H1 (cell line): Measurements from ENCODE around the gene SNTG2. TPM values are rescaled to one million over a fixed set of nuclear protein-coding genes. Genes with fewer than 3 reads are reported as not detected.
A peak's percentile ranks its signal among the peaks of the same experiment; 100 is the strongest.

Source experiments
- CTCF ChIA-PET: fragments of 300-600 bp; sonication (Branson Sonifier 250); formaldehyde crosslinking; loops from one replicate; lab custom pipeline; 2021; ENCODE audit not compliant: partially characterized antibody; lab: Charles Lee
- POLR2A ChIA-PET: fragments of 300-600 bp; sonication (Branson Sonifier 250); formaldehyde crosslinking; loops from one replicate; lab custom pipeline; 2021; ENCODE audit warnings: inconsistent platforms; ENCODE audit not compliant: partially characterized antibody; lab: Charles Lee
- DNase-seq, 2 experiments: peaks; one replicate each; pipeline versions ENCODE4 v3.0.0 to v3.0.0-alpha.2; 2010 to 2022; ENCODE audit warnings: low spot score in 2 of 2, low read depth in 1 of 2, mixed read lengths in 1 of 2
- FAIRE-seq: peaks from 2 replicates; lab custom pipeline; 2011; peaks lifted over from hg19 to GRCh38; lab: Jason Lieb, UNC
- H2AFZ ChIP-seq: 2 replicates; pipeline ENCODE4 v1.8.1; 2012; ENCODE audit warnings: low read length, inconsistent platforms
- H2AK5ac ChIP-seq: 2 replicates; pipeline ENCODE4 v1.6.1; 2013; ENCODE audit warnings: low read depth, low read length
- H2BK120ac ChIP-seq: replicated peaks from 2 replicates; pipeline ENCODE3; 2013; ENCODE audit warnings: low read depth, low read length, inconsistent platforms
- H2BK12ac ChIP-seq: 2 replicates; pipeline ENCODE4 v1.6.1; 2013; ENCODE audit warnings: low read depth, low read length
- H2BK15ac ChIP-seq: 2 replicates; pipeline ENCODE4 v1.6.1; 2013; ENCODE audit warnings: low read length
- H2BK20ac ChIP-seq: 2 replicates; pipeline ENCODE4 v1.6.1; 2013; ENCODE audit warnings: low read length
- H2BK5ac ChIP-seq: 2 replicates; pipeline ENCODE4 v1.6.1; 2013; ENCODE audit warnings: low read depth, low read length
- H3K14ac ChIP-seq: 2 replicates; pipeline ENCODE4 v1.6.1; 2013; ENCODE audit warnings: inconsistent platforms; ENCODE audit not compliant: insufficient read length
- H3K18ac ChIP-seq: 2 replicates; pipeline ENCODE4 v1.6.1; 2013; ENCODE audit warnings: low read length; ENCODE audit errors: extremely low read depth
- H3K23ac ChIP-seq: 2 replicates; pipeline ENCODE4 v1.6.1; 2013; ENCODE audit warnings: inconsistent platforms; ENCODE audit not compliant: insufficient read length
- H3K23me2 ChIP-seq: 2 replicates; pipeline ENCODE4 v1.6.1; 2013; ENCODE audit warnings: low read depth, low read length
- H3K27ac ChIP-seq: 2 replicates; pipeline ENCODE4 v1.6.1; 2011; ENCODE audit warnings: low read depth, low read length, inconsistent platforms
- H3K27me3 ChIP-seq, 4 experiments: replicated peaks in 1 of 4; 1 replicate in 1 of 4; 2 replicates in 3 of 4; pipeline versions ENCODE4 v1.6.1 to v1.8.1; 2011 to 2013; ENCODE audit warnings: low read length in 3 of 4, mild to moderate bottlenecking in 3 of 4, inconsistent platforms in 2 of 4, mixed read lengths in 2 of 4, moderate library complexity in 1 of 4; ENCODE audit not compliant: control insufficient read depth in 3 of 4, insufficient read depth in 3 of 4; ENCODE audit errors: extremely low read depth in 1 of 4
- H3K36me3 ChIP-seq, 4 experiments: 2 replicates each; pipeline versions ENCODE4 v1.6.1 to v1.8.1; 2011 to 2013; ENCODE audit warnings: mild to moderate bottlenecking in 4 of 4, low read length in 3 of 4, moderate library complexity in 2 of 4, control low read depth in 1 of 4, inconsistent platforms in 1 of 4; ENCODE audit not compliant: insufficient read depth in 4 of 4, control insufficient read depth in 2 of 4
- H3K4ac ChIP-seq: replicated peaks from 2 replicates; pipeline ENCODE3; 2013; ENCODE audit warnings: low read length, low read depth, mixed read lengths, inconsistent platforms; ENCODE audit not compliant: insufficient read length
- H3K4me1 ChIP-seq, 4 experiments: replicated peaks in 1 of 4; 1 replicate in 1 of 4; 2 replicates in 3 of 4; pipeline versions ENCODE4 v1.6.1 to v1.8.1; 2011 to 2013; ENCODE audit warnings: low read length in 3 of 4, inconsistent platforms in 2 of 4, mixed read lengths in 1 of 4; ENCODE audit not compliant: insufficient read depth in 4 of 4, control insufficient read depth in 3 of 4
- H3K4me2 ChIP-seq, 2 experiments: 2 replicates each; pipeline versions ENCODE4 v1.6.1 to v1.8.1; 2011 to 2013; ENCODE audit warnings: low read depth in 2 of 2, low read length in 2 of 2, control low read depth in 1 of 2, inconsistent platforms in 1 of 2, mild to moderate bottlenecking in 1 of 2; ENCODE audit not compliant: insufficient read depth in 1 of 2
- H3K4me3 ChIP-seq, 4 experiments: fragments of 200-600, 300-600 bp in 1 of 4; sonication (generic), shearing (Covaris generic), sonication (Bioruptor Twin) in 1 of 4; 2 replicates each; pipeline versions ENCODE4 v1.5.1 to v1.8.1; 2011 to 2016; ENCODE audit warnings: low read length in 4 of 4, low read depth in 3 of 4, control low read depth in 2 of 4, inconsistent platforms in 2 of 4, mild to moderate bottlenecking in 2 of 4, mixed read lengths in 1 of 4, moderate library complexity in 1 of 4; ENCODE audit not compliant: insufficient read depth in 2 of 4; ENCODE audit errors: extremely low read depth in 1 of 4
- H3K56ac ChIP-seq: replicated peaks from 2 replicates; pipeline ENCODE3; 2013; ENCODE audit warnings: low read depth, mild to moderate bottlenecking, mixed read lengths, low read length, inconsistent platforms; ENCODE audit not compliant: insufficient read length
- H3K79me1 ChIP-seq: 2 replicates; pipeline ENCODE4 v1.6.1; 2013; ENCODE audit warnings: low read depth, low read length, control low read depth
- H3K79me2 ChIP-seq, 2 experiments: 2 replicates each; pipeline versions ENCODE4 v1.6.1 to v1.8.1; 2012 to 2013; ENCODE audit warnings: low read length in 2 of 2, mild to moderate bottlenecking in 2 of 2, inconsistent platforms in 1 of 2; ENCODE audit not compliant: insufficient read depth in 2 of 2, control insufficient read depth in 1 of 2
- H3K9ac ChIP-seq, 4 experiments: replicated peaks in 1 of 4; 1 replicate in 1 of 4; 2 replicates in 3 of 4; pipeline versions ENCODE4 v1.6.1 to v1.8.1; 2011 to 2013; ENCODE audit warnings: low read depth in 3 of 4, low read length in 3 of 4, control low read depth in 2 of 4, mild to moderate bottlenecking in 2 of 4, moderate library complexity in 2 of 4, inconsistent platforms in 1 of 4; ENCODE audit errors: extremely low read depth in 1 of 4
- H3K9me3 ChIP-seq, 2 experiments: 2 replicates each; pipeline versions ENCODE4 v1.6.1 to v1.8.1; 2012 to 2013; ENCODE audit warnings: mild to moderate bottlenecking in 2 of 2, moderate library complexity in 2 of 2, control low read depth in 1 of 2, inconsistent platforms in 1 of 2, low read depth in 1 of 2, low read length in 1 of 2, mixed read lengths in 1 of 2; ENCODE audit not compliant: insufficient read depth in 2 of 2
- H4K20me1 ChIP-seq, 2 experiments: replicated peaks in 1 of 2; 2 replicates each; pipeline versions ENCODE3 to v1.8.1; 2011 to 2013; ENCODE audit warnings: inconsistent platforms in 2 of 2, low read length in 2 of 2, mild to moderate bottlenecking in 1 of 2; ENCODE audit not compliant: insufficient read depth in 2 of 2, control insufficient read depth in 1 of 2
- H4K5ac ChIP-seq: 2 replicates; pipeline ENCODE4 v1.6.1; 2013; ENCODE audit warnings: low read length, low read depth, mixed read lengths, inconsistent platforms; ENCODE audit not compliant: insufficient read length
- H4K8ac ChIP-seq: 2 replicates; pipeline ENCODE4 v1.8.0; 2013; ENCODE audit warnings: mild to moderate bottlenecking, moderate library complexity, low read length, inconsistent platforms; ENCODE audit not compliant: insufficient read depth; ENCODE audit errors: extremely low read depth
- H4K91ac ChIP-seq: replicated peaks from 2 replicates; pipeline ENCODE3; 2013; ENCODE audit warnings: low read length, mixed read lengths, inconsistent platforms; ENCODE audit not compliant: insufficient read length
- BRCA1 ChIP-seq: IDR thresholded peaks from 2 replicates; pipeline ENCODE4 v1.6.1; 2012; ENCODE audit warnings: low read depth, low read length, improper control_type of control experiment
- CTCF ChIP-seq, 3 experiments: IDR thresholded peaks; 1 replicate in 2 of 3; 2 replicates in 1 of 3; pipeline versions ENCODE4 v1.5.1 to v1.6.1; 2011; ENCODE audit warnings: low read length in 3 of 3, mild to moderate bottlenecking in 3 of 3, inconsistent platforms in 2 of 3, low read depth in 1 of 3, moderate library complexity in 1 of 3; ENCODE audit not compliant: insufficient read depth in 1 of 3; ENCODE audit errors: control extremely low read depth in 1 of 3
- EZH2 ChIP-seq: fragments of 200-600 bp; sonication (generic); IDR thresholded peaks from 2 replicates; pipeline ENCODE4 v1.7.1; 2012; ENCODE audit warnings: low read depth, mild to moderate bottlenecking, moderate library complexity, low read length, inconsistent platforms; ENCODE audit not compliant: severe bottlenecking
- NANOG ChIP-seq: IDR thresholded peaks from 2 replicates; pipeline ENCODE4 v1.6.1; 2011; ENCODE audit warnings: low read length, low read depth, mild to moderate bottlenecking, inconsistent platforms; ENCODE audit not compliant: insufficient read depth, poor library complexity, severe bottlenecking
- POLR2AphosphoS5 ChIP-seq: IDR thresholded peaks from 2 replicates; pipeline ENCODE4 v1.6.1; 2011; ENCODE audit warnings: low read depth, low read length
- RBBP5 ChIP-seq: IDR thresholded peaks from 2 replicates; pipeline ENCODE4 v1.7.1; 2012; ENCODE audit warnings: low read depth, mild to moderate bottlenecking, inconsistent platforms, low read length, moderate library complexity, borderline replicate concordance
- RNF2 ChIP-seq: fragments of 200-900, 300-1000 bp; sonication (generic); IDR thresholded peaks from 2 replicates; pipeline ENCODE4 v1.7.1; 2016; ENCODE audit warnings: borderline replicate concordance, low read depth, mild to moderate bottlenecking, antibody characterized with exemption, low read length; ENCODE audit not compliant: poor library complexity, severe bottlenecking; ENCODE audit errors: missing control alignments
- SP1 ChIP-seq: IDR thresholded peaks from 2 replicates; pipeline ENCODE4 v1.6.1; 2011; ENCODE audit warnings: low read depth, low read length
- SP2 ChIP-seq: IDR thresholded peaks from 2 replicates; pipeline ENCODE4 v1.6.1; 2012; ENCODE audit warnings: mild to moderate bottlenecking, low read length, inconsistent platforms
- SP4 ChIP-seq: IDR thresholded peaks from 2 replicates; pipeline ENCODE4 v1.6.1; 2012; ENCODE audit warnings: low read length, inconsistent platforms
- SRF ChIP-seq: IDR thresholded peaks from 2 replicates; pipeline ENCODE4 v1.6.1; 2011; ENCODE audit warnings: mild to moderate bottlenecking, low read depth, low read length, moderate library complexity
- TBP ChIP-seq: IDR thresholded peaks from 2 replicates; pipeline ENCODE4 v1.6.1; 2011; ENCODE audit warnings: low read depth, low read length, improper control_type of control experiment
- WGBS, 2 experiments: shearing (Covaris generic) in 1 of 2; methylation state at CpG; one replicate each; pipeline versions ENCODE4 v1.1.6 to v1.1.7; 2013 to 2015; ENCODE audit warnings: low lambda C conversion rate in 2 of 2, mixed read lengths in 2 of 2, inconsistent platforms in 1 of 2, low coverage in 1 of 2, missing lambda C conversion rate in 1 of 2; ENCODE audit not compliant: insufficient replicate concordance in 2 of 2, insufficient coverage in 1 of 2, insufficient read length in 1 of 2; ENCODE audit errors: extremely low coverage in 1 of 2, missing lambda C conversion rate in 1 of 2; 5-methylcytosine and 5-hydroxymethylcytosine counted together
- polyA plus RNA-seq, 7 experiments: library from polyadenylated mRNA; depleted of rRNA in 3 of 7; stranded (reverse) in 5 of 7; unstranded in 2 of 7; fragments of >200 nt in 5 of 7; fragments of 200-250 nt in 2 of 7; gene quantifications; 1 replicate in 5 of 7; 2 replicates in 1 of 7; 4 replicates in 1 of 7; pipeline versions ENCODE4 v1.2.1 to v1.2.3, GENCODE V29; 2011 to 2013; ENCODE audit warnings: missing spikeins in 2 of 7, mixed read lengths in 2 of 7
- total RNA-seq: library from RNA; stranded (reverse); fragmentation: NEBNext Ultra II Directional; extraction: Animal tissue kit (Norgen Biotek cat#: 25700); gene quantifications from 2 replicates; pipeline ENCODE4 v1.2.1, GENCODE V29; 2021

The SNTG2 gene
- total and polyA plus RNA-seq, 2 of the 8 experiments (the other 6 are each of a cell fraction or from before 2014, with no cell fraction given) = 6.6 to 18.1 TPM

GRCh38 chr2:905833-906140, 44.9 kb upstream of the SNTG2 start:
- Histone ChIP-seq H3K9me3 (peaks cover 4 to 5% of the 10 kb centered on the region in 2 experiments; a peak in 2 of 4 replicates), H3K9ac (no peak overlapping the region), H2BK20ac (no peak overlapping the region), H3K14ac (no peak overlapping the region), H3K4me2 (no peak overlapping the region), H3K23ac (no peak overlapping the region), H3K56ac (no peak overlapping the region), H3K36me3 (no peaks in the 10 kb centered on the region), H3K27me3 (peaks cover 0 to 4% (median 1%) of the 10 kb centered on the region in 4 experiments; a peak in 2 of 7 replicates), H4K8ac (no peak overlapping the region), H4K5ac (no peak overlapping the region), H2BK15ac (0 out of 2 replicates have a peak overlapping the region, but pooled peaks have one; percentile 83), H4K91ac (peak overlapping the region; percentile 8), H3K4me1 (peaks cover 8 to 19% (median 14%) of the 10 kb centered on the region in 4 experiments), H3K23me2 (no peaks in the 10 kb centered on the region), H3K4ac (no peak overlapping the region), H3K4me3 (no peak overlapping the region), H3K18ac (no peak overlapping the region), H2AFZ (no peak overlapping the region), H2BK120ac (no peak overlapping the region), H3K79me2 (no peaks in the 10 kb centered on the region), H2AK5ac (no peak overlapping the region), H3K79me1 (no peaks in the 10 kb centered on the region), H3K27ac (no peak overlapping the region), H2BK12ac (0 out of 2 replicates have a peak overlapping the region, but pooled peaks have one; percentile 35), H2BK5ac (no peak overlapping the region), H4K20me1 (no peaks in the 10 kb centered on the region)
- FAIRE-seq = no peak
- ChIA-PET POLR2A (no interaction called here), CTCF (interaction anchor here (0.6 to 4.9 kb wide), 8 partner anchors 9 to 248 kb away, joined by 3 to 14 read pairs (median 3); no protein-coding TSS in a partner anchor)
- 91% methylated on average over 5 of the region's 5 CpGs; no CpG with 5 or more reads in 1 of the 2 experiments for WGBS, 2 experiments
- DNase-seq = peak in 1 of 2 experiments; percentile 44
- TF ChIP-seq EZH2 (no peak), POLR2AphosphoS5 (no peak), NANOG (no peak), RNF2 (no peak), BRCA1 (no peak), CTCF (IDR thresholded peaks at IDR 0.05; ENCODE audit: control extremely low read depth in 1 of 3, insufficient read depth in 1 of 3, low read depth in 1 of 3, low read length in 3 of 3) (no peak), SRF (no peak), SP2 (no peak), TBP (no peak), RBBP5 (no peak), SP4 (no peak), SP1 (no peak)
